GM12875 (cell line): Measurements from ENCODE around the gene TUSC7.

Experiments used
- H3K4me3 ChIP-seq: one replicate; pipeline ENCODE4 v1.5.1; 2011; ENCODE audit warnings: low read depth, low read length, control low read depth
- TF ChIP-seq, protein P1 (sequence below): IDR thresholded peaks from 2 replicates; pipeline ENCODE4 v1.5.1; 2011; ENCODE audit warnings: low read depth, mild to moderate bottlenecking, control low read depth, inconsistent platforms, low read length, moderate library complexity, borderline replicate concordance; ENCODE audit not compliant: insufficient read depth

TUSC7 gene

DNA sequence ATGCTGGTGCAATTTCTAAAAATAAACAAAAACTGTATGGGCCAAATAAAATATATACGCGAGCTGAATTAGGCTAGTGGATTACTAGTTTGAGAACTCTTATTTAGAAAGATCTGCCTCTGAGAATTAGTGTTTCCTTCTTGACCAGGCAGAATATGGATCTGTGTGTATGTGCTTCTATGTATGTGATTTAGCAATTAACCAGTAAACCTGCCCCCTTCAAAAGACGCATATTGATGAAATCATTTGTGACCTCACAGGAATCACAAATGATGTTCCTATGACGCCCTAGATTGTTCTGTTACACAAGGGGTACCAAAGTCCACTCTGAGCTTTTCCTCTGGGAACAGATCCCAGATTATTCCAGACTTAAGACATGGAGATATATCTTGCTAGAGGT is at the start of gene TUSC7:
Gene TUSC7, plus strand, starts transcription at position 301 of the 400 bp plus-strand sequence.
- TF ChIP-seq, protein P1, sequence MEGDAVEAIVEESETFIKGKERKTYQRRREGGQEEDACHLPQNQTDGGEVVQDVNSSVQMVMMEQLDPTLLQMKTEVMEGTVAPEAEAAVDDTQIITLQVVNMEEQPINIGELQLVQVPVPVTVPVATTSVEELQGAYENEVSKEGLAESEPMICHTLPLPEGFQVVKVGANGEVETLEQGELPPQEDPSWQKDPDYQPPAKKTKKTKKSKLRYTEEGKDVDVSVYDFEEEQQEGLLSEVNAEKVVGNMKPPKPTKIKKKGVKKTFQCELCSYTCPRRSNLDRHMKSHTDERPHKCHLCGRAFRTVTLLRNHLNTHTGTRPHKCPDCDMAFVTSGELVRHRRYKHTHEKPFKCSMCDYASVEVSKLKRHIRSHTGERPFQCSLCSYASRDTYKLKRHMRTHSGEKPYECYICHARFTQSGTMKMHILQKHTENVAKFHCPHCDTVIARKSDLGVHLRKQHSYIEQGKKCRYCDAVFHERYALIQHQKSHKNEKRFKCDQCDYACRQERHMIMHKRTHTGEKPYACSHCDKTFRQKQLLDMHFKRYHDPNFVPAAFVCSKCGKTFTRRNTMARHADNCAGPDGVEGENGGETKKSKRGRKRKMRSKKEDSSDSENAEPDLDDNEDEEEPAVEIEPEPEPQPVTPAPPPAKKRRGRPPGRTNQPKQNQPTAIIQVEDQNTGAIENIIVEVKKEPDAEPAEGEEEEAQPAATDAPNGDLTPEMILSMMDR, result no peak
- no peak within 1 kb of the TSS for H3K4me3 ChIP-seq

DNA sequence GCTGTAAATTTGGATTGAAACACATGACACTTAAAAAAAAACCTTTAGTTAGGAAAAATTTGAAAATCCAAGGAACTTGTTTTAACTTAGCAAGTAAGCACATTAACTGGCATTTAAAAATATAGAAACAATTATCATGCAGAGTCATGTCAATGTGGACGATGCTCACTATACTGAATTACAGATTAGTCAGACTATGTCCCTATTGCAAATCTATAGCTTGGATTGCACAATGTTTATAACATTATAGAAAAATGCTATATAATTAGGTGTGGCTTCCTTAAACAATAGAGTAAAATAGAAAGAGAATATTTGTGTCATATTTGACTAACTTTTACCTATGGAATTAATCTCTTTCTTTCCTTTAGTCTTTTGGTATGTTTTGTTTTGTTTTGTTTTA is 48.4 kb upstream of the TUSC7 start:
- no peak overlapping the region for H3K4me3 ChIP-seq
- TF ChIP-seq, protein P1, result no peak

DNA sequence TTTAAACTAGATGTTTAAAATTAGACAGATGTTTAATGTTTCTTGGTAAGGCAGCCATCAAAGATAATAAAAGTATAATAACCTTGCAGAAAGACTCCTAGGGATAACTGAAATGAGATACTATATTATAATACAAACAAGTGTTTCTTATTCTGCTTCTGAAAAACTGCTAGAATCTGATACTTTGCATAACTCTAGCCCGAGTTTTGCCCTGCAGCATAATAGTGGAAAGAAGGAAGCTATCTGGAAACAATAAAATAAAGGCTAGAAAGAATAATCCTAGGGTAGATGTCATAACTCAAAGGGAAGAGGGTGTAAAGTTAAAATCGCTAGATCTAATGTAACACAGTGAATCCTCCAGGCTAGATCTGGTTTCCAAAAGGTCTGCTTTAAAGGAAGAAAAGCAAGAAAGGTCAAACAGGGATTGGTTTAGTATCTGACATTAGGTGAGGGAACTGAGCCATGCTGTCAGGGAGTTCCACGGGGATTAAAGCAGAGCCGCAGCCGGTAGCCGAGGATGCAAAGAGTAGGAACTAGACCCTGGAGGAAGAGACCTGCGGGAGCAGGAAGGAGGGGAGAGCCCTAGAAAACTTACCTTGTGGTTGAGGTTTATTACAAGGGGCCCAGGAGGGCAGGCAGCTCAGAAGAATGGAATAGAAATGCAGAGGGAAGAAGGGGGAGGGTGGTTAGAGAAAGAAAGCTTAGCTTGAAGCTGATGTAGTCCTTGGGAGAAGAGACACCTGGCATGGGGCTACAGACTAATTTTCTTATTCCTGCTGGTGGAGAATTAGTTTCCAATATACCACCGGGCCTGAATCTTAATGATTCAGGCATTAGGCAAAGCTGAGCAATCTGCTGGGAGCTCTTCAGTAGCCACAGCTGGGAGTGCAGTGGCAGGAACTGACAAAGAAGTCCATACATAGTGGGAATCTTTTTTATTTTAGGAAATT is 46.1 kb upstream of the TUSC7 start:
- H3K4me3 ChIP-seq, result no peak overlapping the region
- TF ChIP-seq, protein P1, result no peak

DNA sequence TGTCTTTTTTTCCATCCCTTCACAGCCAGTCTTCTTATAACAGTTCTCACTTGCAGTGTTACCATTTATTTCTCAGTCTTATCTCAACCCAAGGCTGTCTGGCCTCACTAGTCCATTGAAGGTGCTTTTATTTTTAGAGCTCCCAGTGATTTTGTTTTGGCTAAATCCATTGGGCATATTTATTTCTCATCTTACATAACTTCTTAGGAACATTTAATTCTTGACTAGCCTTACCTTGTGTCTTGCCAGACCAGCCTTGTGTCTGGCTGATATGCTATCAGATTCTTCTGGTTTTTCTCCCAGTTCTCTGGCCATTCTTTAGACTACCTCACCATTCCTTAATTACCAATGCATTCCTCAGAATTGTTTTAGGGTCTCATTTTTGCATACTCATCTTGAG is 42.3 kb upstream of the TUSC7 start:
- no peak overlapping the region for H3K4me3 ChIP-seq
- TF ChIP-seq, protein P1, result no peak

DNA sequence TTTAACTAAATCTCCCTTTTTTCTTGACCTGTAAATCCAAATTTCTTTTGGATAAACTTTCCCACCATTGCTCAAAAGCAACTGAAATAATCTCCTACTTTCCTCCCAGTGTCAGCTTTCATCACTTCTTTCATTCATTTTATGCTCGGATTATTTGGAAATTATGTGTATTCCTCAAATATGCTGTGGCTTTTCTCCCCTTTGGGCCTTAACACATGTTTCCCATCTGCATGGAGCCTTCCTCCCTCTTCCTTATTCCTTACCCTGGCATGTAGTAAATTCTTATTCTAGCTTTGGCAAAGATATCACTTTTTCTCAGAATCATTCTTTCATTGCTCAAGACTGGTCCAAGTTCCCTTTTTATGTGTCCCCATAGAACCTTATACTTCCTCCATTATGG is 41.8 kb upstream of the TUSC7 start:
- no peak overlapping the region for H3K4me3 ChIP-seq
- TF ChIP-seq, protein P1, result no peak

DNA sequence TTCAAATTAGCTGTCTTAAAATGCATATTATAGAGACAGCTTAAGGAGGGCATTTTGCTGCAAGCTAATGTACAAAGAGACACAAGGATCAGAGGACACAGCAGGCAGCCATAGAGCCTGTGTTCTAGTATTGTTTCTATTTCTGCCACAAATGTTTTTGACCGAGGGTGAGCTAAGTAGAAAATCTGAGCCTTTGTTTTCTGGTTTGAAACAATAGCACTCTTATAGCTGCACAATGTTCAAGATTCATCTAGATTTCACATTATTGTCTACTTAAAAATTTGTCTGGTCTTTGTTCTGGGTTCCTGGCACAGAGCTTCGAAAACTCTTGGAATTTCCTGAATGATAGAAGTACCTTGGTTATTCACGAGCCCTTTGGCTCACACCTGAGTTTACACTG is 40.0 kb upstream of the TUSC7 start:
- H3K4me3 ChIP-seq, result no peak overlapping the region
- TF ChIP-seq, protein P1, result no peak

DNA sequence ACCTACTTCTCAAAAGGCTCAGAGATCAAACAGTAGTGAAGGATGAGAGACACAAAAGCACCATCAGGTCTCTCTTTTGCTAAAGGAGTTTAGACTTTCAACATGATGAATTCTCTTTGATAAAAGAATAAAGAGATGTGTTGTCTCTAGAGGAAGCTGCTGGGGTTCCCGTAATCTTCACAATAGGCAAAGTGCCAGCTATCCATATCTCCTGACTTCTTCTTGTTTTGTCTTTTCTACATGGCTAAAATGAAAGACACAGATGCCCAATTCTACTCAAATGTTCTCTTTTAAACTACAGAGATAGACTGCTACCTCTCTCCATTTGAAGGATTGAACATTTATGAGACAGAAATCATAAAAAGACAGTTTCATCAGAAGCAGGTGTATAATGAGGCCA is 38.4 kb upstream of the TUSC7 start:
- H3K4me3 ChIP-seq, result no peak overlapping the region
- TF ChIP-seq, protein P1, result no peak
